HEK293T (cell line): ENCODE data around the gene RPLP1.

Source experiments
- CTCF ChIA-PET: fragments of 350-600 bp; formaldehyde crosslinking; extraction: SDS; loops from one replicate; lab custom pipeline; 2021; ENCODE audit warnings: antibody characterized with exemption, inconsistent platforms; lab: Yijun Ruan, JAX
- POLR2A ChIA-PET: fragments of 350-600 bp; formaldehyde crosslinking; extraction: SDS; loops from one replicate; lab custom pipeline; 2020; ENCODE audit warnings: antibody characterized with exemption, inconsistent platforms; lab: Yijun Ruan, JAX
- DNase-seq: peaks from one replicate; pipeline ENCODE4 v3.0.0; 2012; ENCODE audit warnings: mixed read lengths; ENCODE audit errors: extremely low spot score
- ARNT ChIP-seq: fragments of 450-650 bp; IDR thresholded peaks from 2 replicates; pipeline ENCODE4 v1.6.1; 2017; ENCODE audit warnings: mild to moderate bottlenecking
- BHLHE40 ChIP-seq: fragments of 450-650 bp; IDR thresholded peaks from 2 replicates; pipeline ENCODE4 v1.6.1; 2016; ENCODE audit warnings: mild to moderate bottlenecking, moderate library complexity, borderline replicate concordance
- CTBP1 ChIP-seq: fragments of 450-650 bp; IDR thresholded peaks from 2 replicates; pipeline ENCODE4 v1.6.1; 2016; ENCODE audit warnings: borderline replicate concordance
- ELF4 ChIP-seq: fragments of 450-650 bp; IDR thresholded peaks from 2 replicates; pipeline ENCODE4 v1.6.1; 2017; ENCODE audit warnings: antibody characterized with exemption
- FOXA1 ChIP-seq: fragments of 450-650 bp; IDR thresholded peaks from 2 replicates; pipeline ENCODE4 v1.6.1; 2016; ENCODE audit warnings: mild to moderate bottlenecking
- FOXK2 ChIP-seq: fragments of 450-650 bp; IDR thresholded peaks from 2 replicates; pipeline ENCODE4 v1.6.1; 2016; ENCODE audit warnings: mild to moderate bottlenecking
- FOXM1 ChIP-seq: fragments of 450-650 bp; IDR thresholded peaks from 2 replicates; pipeline ENCODE4 v1.6.1; 2017; ENCODE audit warnings: mild to moderate bottlenecking, borderline replicate concordance
- HDGF ChIP-seq: fragments of 450-650 bp; IDR thresholded peaks from 2 replicates; pipeline ENCODE4 v1.6.1; 2017; ENCODE audit warnings: antibody characterized with exemption, borderline replicate concordance
- L3MBTL2 ChIP-seq: fragments of 450-650 bp; conservative IDR thresholded peaks from 2 replicates; pipeline ENCODE4 v1.6.1; 2016; ENCODE audit warnings: mild to moderate bottlenecking
- LEF1 ChIP-seq: fragments of 450-650 bp; IDR thresholded peaks from 2 replicates; pipeline ENCODE4 v1.6.1; 2017; ENCODE audit warnings: mild to moderate bottlenecking, borderline replicate concordance
- NFRKB ChIP-seq: fragments of 450-650 bp; IDR thresholded peaks from 2 replicates; pipeline ENCODE4 v1.6.1; 2016; ENCODE audit warnings: mild to moderate bottlenecking, moderate library complexity
- SP1 ChIP-seq: fragments of 450-650 bp; IDR thresholded peaks from 2 replicates; pipeline ENCODE4 v1.6.1; 2017
- SUZ12 ChIP-seq: fragments of 450-650 bp; IDR thresholded peaks from 2 replicates; pipeline ENCODE4 v1.6.1; 2016; ENCODE audit warnings: mild to moderate bottlenecking
- TARDBP ChIP-seq: fragments of 450-650 bp; IDR thresholded peaks from 2 replicates; pipeline ENCODE4 v1.6.1; 2016
- ZNF384 ChIP-seq: fragments of 450-650 bp; IDR thresholded peaks from 2 replicates; pipeline ENCODE4 v1.6.1; 2016
- TF ChIP-seq, protein P1 (sequence below): fragments of 450-650 bp; IDR thresholded peaks from 2 replicates; pipeline ENCODE4 v1.6.1; 2016

The RPLP1 gene

DNA sequence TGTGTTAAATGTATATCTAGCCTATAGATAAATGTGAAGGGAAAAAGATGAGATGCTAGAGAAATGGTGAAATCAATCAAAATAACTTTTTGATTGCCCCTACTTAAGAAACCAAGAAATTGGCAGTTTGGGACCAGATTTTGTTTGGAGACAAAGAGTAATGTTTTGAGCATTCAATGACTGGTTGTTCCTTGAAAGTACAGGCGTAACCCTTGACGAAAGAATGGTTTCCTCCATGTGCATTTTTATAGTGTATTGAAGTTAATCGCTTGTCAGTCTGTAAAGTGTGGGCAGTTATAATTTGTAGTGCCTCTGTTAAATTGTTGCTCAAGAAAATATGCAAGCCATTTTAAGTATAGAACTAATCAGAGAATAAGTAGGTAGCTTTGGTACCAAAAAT, 37.2 kb upstream of the RPLP1 start:
- POLR2A ChIA-PET = interaction anchor here (0.6 to 2.3 kb wide), 6 partner anchors 35 to 356 kb away, joined by 3 to 28 read pairs (median 4); partner anchors contain the start of gene RPLP1
- CTCF ChIA-PET = interaction anchor here (1.6 kb wide), 1 partner anchor 47 kb away, joined by 3 read pairs; no protein-coding TSS in a partner anchor
- no peak for DNase-seq
- no peak for TF ChIP-seq CTBP1
- no peak for TF ChIP-seq SP1
- no peak for TF ChIP-seq BHLHE40
- TF ChIP-seq L3MBTL2 = no peak
- no peak for TF ChIP-seq ZNF384
- TF ChIP-seq FOXK2 = no peak
- TF ChIP-seq TARDBP = no peak
- TF ChIP-seq SUZ12 = no peak
- no peak for TF ChIP-seq NFRKB
- no peak for TF ChIP-seq LEF1
- no peak for TF ChIP-seq FOXA1
- TF ChIP-seq, protein P1, sequence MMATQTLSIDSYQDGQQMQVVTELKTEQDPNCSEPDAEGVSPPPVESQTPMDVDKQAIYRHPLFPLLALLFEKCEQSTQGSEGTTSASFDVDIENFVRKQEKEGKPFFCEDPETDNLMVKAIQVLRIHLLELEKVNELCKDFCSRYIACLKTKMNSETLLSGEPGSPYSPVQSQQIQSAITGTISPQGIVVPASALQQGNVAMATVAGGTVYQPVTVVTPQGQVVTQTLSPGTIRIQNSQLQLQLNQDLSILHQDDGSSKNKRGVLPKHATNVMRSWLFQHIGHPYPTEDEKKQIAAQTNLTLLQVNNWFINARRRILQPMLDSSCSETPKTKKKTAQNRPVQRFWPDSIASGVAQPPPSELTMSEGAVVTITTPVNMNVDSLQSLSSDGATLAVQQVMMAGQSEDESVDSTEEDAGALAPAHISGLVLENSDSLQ = no peak
- no peak for TF ChIP-seq ARNT
- no peak for TF ChIP-seq HDGF

DNA sequence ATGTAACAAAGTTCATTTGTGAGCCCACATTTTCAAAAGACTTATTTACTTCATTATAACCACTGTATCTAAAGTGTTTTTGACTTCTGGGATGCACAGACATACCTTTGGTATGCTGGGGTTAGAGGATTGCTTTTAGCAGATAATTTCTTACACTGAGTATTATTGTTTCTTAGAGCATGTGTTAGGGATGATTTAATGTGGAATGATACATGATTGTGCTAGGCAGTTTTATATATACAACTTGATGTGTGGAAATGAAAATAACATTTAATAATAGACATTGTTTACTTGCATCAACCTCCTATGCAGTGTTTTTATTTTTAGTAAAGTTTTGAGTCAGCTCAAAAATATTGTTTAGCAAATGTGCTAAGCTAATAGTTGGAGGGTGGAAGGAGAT, 35.0 kb upstream of the RPLP1 start:
- no peak for TF ChIP-seq FOXA1
- no peak for TF ChIP-seq LEF1
- TF ChIP-seq NFRKB = no peak
- no peak for TF ChIP-seq ZNF384
- TF ChIP-seq L3MBTL2 = no peak
- TF ChIP-seq ELF4 = no peak
- TF ChIP-seq SUZ12 = no peak
- no peak for TF ChIP-seq BHLHE40
- no peak for TF ChIP-seq TARDBP
- TF ChIP-seq SP1 = no peak
- TF ChIP-seq CTBP1 = no peak
- no peak for TF ChIP-seq FOXM1
- TF ChIP-seq ARNT = no peak
- no peak for TF ChIP-seq HDGF
- TF ChIP-seq, protein P1 = no peak
- DNase-seq = no peak
- ChIA-PET CTCF (no interaction called here), POLR2A (interaction anchor here (1.0 to 1.7 kb wide), 2 partner anchors 34 to 128 kb away, joined by 3 to 7 read pairs; partner anchors contain the start of gene RPLP1)

DNA sequence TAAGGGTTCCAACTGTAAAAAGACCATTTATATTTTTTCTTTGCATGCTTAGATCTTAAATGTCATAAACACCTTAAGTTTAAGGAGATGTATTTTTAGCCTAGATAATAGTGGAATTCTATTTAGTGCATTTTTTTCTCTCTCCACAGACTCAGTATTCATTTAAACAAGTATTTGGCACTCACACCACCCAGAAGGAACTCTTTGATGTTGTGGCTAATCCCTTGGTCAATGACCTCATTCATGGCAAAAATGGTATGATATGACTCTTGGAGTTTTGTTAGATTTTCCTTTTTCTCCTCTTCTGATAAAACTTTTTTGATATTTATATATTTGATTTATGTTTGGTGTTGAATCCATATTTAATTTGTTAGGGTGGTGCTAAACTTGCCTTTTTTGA, 31.1 kb upstream of the RPLP1 start:
- ChIA-PET CTCF (no interaction called here), POLR2A (no interaction called here)
- TF ChIP-seq BHLHE40 (no peak), NFRKB (no peak), ELF4 (no peak), CTBP1 (no peak), FOXA1 (no peak), L3MBTL2 (no peak), FOXM1 (no peak), LEF1 (no peak), FOXK2 (no peak), SP1 (no peak), HDGF (no peak), ZNF384 (no peak), ARNT (no peak), TARDBP (no peak), SUZ12 (no peak)
- TF ChIP-seq, protein P1 = no peak

DNA sequence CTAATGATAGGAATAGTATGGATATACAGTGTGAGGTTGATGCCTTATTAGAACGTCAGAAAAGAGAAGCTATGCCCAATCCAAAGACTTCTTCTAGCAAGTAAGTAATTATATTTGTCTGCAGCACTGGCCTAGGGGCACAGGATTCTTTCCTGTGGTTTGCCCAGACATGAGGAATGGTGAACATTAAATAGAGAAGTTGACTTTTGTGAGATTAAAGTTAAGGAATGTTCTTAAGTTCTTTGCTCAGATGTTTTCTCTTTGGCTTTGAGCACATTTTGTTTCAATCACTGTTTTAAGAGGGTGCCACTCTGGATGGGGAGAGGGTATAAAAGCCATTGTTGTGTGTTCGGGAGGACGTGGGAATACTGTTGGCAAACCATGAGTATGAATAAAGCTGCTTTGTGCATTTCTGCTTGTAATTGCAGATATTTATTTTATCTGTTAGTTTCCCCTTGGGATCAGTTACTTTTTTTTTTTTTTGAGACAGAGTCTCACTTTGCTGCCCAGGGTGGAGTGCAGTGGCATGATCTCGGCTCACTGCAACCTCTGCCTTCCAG, 30.2 kb upstream of the RPLP1 start:
- POLR2A ChIA-PET = no interaction called here
- no peak for TF ChIP-seq FOXK2
- TF ChIP-seq ELF4 = no peak
- TF ChIP-seq TARDBP = no peak
- no peak for TF ChIP-seq SUZ12
- TF ChIP-seq CTBP1 = no peak
- TF ChIP-seq SP1 = no peak
- no peak for TF ChIP-seq FOXA1
- TF ChIP-seq ARNT = no peak
- no peak for TF ChIP-seq FOXM1
- CTCF ChIA-PET = interaction anchor here (0.6 kb wide), 1 partner anchor 67 kb away, joined by 3 read pairs; no protein-coding TSS in a partner anchor
- no peak for DNase-seq

More for the DNA sequence above, 31.1 kb upstream of the RPLP1 start:
- DNase-seq = no peak

DNA sequence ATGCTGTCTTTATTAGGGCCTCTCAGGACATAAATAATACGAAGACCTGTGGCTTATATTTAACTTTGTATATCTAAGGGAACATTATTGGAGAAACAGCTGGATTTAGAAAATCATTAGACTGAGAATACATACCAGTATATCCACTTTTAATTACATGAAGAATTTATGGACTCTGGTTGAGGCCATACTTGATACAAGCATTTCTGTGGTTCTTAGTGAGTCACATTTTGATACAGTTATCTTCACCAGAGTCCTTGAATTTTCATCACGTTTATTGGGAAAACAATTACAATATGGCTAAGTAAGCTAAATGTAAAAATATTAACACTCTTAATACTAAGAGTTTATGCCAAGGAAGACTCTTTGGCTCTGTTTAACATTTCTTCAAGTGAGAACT, 28.6 kb upstream of the RPLP1 start:
- DNase-seq = no peak
- POLR2A ChIA-PET = no interaction called here
- TF ChIP-seq, protein P1 = no peak
- TF ChIP-seq FOXM1 = no peak
- no peak for TF ChIP-seq FOXK2
- no peak for TF ChIP-seq TARDBP
- TF ChIP-seq L3MBTL2 = no peak
- TF ChIP-seq HDGF = no peak
- TF ChIP-seq BHLHE40 = no peak
- no peak for TF ChIP-seq CTBP1
- no peak for TF ChIP-seq ELF4
- no peak for TF ChIP-seq SP1
- no peak for TF ChIP-seq ZNF384
- no peak for TF ChIP-seq LEF1
- no peak for TF ChIP-seq FOXA1
- CTCF ChIA-PET = interaction anchor here (1.5 kb wide), 1 partner anchor 9 kb away, joined by 3 read pairs; no protein-coding TSS in a partner anchor
